ENCODE results near the gene MAD1L1.

- TF ChIP-seq, protein P1, sequence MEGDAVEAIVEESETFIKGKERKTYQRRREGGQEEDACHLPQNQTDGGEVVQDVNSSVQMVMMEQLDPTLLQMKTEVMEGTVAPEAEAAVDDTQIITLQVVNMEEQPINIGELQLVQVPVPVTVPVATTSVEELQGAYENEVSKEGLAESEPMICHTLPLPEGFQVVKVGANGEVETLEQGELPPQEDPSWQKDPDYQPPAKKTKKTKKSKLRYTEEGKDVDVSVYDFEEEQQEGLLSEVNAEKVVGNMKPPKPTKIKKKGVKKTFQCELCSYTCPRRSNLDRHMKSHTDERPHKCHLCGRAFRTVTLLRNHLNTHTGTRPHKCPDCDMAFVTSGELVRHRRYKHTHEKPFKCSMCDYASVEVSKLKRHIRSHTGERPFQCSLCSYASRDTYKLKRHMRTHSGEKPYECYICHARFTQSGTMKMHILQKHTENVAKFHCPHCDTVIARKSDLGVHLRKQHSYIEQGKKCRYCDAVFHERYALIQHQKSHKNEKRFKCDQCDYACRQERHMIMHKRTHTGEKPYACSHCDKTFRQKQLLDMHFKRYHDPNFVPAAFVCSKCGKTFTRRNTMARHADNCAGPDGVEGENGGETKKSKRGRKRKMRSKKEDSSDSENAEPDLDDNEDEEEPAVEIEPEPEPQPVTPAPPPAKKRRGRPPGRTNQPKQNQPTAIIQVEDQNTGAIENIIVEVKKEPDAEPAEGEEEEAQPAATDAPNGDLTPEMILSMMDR (conservative IDR thresholded peaks at IDR 0.05; ENCODE audit: low read depth, low read length): no peak
- TF ChIP-seq EZH2 (IDR thresholded peaks at IDR 0.05; ENCODE audit: borderline replicate concordance, low read depth, low read length, poor library complexity, severe bottlenecking): no peak
These were observed 289.8 kb downstream of the MAD1L1 start for GRCh38 chr7:1942941-1943289.
